IMR-90 (cell line): ENCODE results near the gene ROR2. TPM values are rescaled to one million over a fixed set of nuclear protein-coding genes. Genes with fewer than 3 reads are reported as not detected.

Experiments used
- ATAC-seq: fragments of 200-7000 bp; cut with Tn5 transposase; 2 replicates; pipeline ENCODE4 v1.9.1; 2020; ENCODE audit warnings: low read depth, mild to moderate bottlenecking, moderate library complexity
- BruUV-seq: library from RNA; stranded (reverse); fragments of 400-500 nt; replicated peaks from 2 replicates; lab custom pipeline; 2021; lab: Mats Ljungman, UMichigan
- CTCF ChIA-PET: fragments of 300-600 bp; formaldehyde crosslinking; extraction: SDS; loops from one replicate; lab custom pipeline; 2021; ENCODE audit warnings: antibody characterized with exemption; lab: Yijun Ruan, JAX
- POLR2A ChIA-PET: fragments of 300-600 bp; sonication (Branson Sonifier 250); formaldehyde crosslinking; loops from one replicate; lab custom pipeline; 2022; ENCODE audit warnings: antibody characterized with exemption; ENCODE audit not compliant: unreplicated experiment; lab: Charles Lee
- DNase-seq: peaks from one replicate; pipeline ENCODE4 v3.0.0; 2013
- H2AFZ ChIP-seq: replicated peaks from 2 replicates; pipeline ENCODE3; 2013; ENCODE audit warnings: low read length, mild to moderate bottlenecking; ENCODE audit not compliant: poor library complexity
- H2AK5ac ChIP-seq: 2 replicates; pipeline ENCODE4 v1.6.1; 2013; ENCODE audit warnings: low read depth, low read length, inconsistent platforms
- H2AK9ac ChIP-seq: replicated peaks from 2 replicates; pipeline ENCODE3; 2013; ENCODE audit warnings: mild to moderate bottlenecking, low read depth, low read length, moderate library complexity; ENCODE audit not compliant: poor library complexity
- H2BK120ac ChIP-seq: 2 replicates; pipeline ENCODE4 v1.6.1; 2013; ENCODE audit warnings: low read depth, low read length, inconsistent platforms
- H2BK15ac ChIP-seq: 3 replicates; pipeline ENCODE4 v1.6.1; 2013; ENCODE audit warnings: low read depth, low read length, inconsistent platforms
- H2BK20ac ChIP-seq: 2 replicates; pipeline ENCODE4 v1.6.1; 2013; ENCODE audit warnings: low read depth, mild to moderate bottlenecking, inconsistent platforms, low read length, moderate library complexity
- H2BK5ac ChIP-seq: 2 replicates; pipeline ENCODE4 v1.6.1; 2013; ENCODE audit warnings: mild to moderate bottlenecking, low read depth, low read length, inconsistent platforms; ENCODE audit not compliant: poor library complexity, severe bottlenecking
- H3K14ac ChIP-seq: replicated peaks from 2 replicates; pipeline ENCODE4 v1.6.1; 2013; ENCODE audit warnings: low read depth, low read length, inconsistent platforms
- H3K18ac ChIP-seq: 2 replicates; pipeline ENCODE4 v1.6.1; 2013; ENCODE audit warnings: low read depth, low read length, control low read depth
- H3K23ac ChIP-seq: 2 replicates; pipeline ENCODE4 v1.6.1; 2013; ENCODE audit warnings: low read depth, low read length, inconsistent platforms
- H3K27ac ChIP-seq: 2 replicates; pipeline ENCODE4 v1.5.1; 2013; ENCODE audit warnings: mild to moderate bottlenecking, control low read depth, low read length; ENCODE audit not compliant: insufficient read depth
- H3K27me3 ChIP-seq: 2 replicates; pipeline ENCODE4 v1.6.1; 2013; ENCODE audit warnings: low read length; ENCODE audit not compliant: control insufficient read depth, insufficient read depth
- H3K36me3 ChIP-seq: 2 replicates; pipeline ENCODE4 v1.6.1; 2013; ENCODE audit warnings: low read length, mixed read lengths; ENCODE audit not compliant: control insufficient read depth, insufficient read depth
- H3K4ac ChIP-seq: 2 replicates; pipeline ENCODE4 v1.6.1; 2013; ENCODE audit warnings: low read depth, low read length, inconsistent platforms
- H3K4me1 ChIP-seq: 2 replicates; pipeline ENCODE4 v1.6.1; 2013; ENCODE audit warnings: low read length, mixed read lengths; ENCODE audit not compliant: control insufficient read depth, insufficient read depth
- H3K4me2 ChIP-seq: 2 replicates; pipeline ENCODE4 v1.6.1; 2013; ENCODE audit warnings: low read depth, mild to moderate bottlenecking, control low read depth, low read length, moderate library complexity
- H3K4me3 ChIP-seq: 2 replicates; pipeline ENCODE4 v1.5.1; 2013; ENCODE audit warnings: low read depth, mild to moderate bottlenecking, control low read depth, low read length, moderate library complexity; ENCODE audit not compliant: insufficient read depth
- H3K56ac ChIP-seq: 2 replicates; pipeline ENCODE4 v1.6.1; 2013; ENCODE audit warnings: low read length, inconsistent platforms; ENCODE audit not compliant: insufficient read depth; ENCODE audit errors: extremely low read depth
- H3K79me1 ChIP-seq, 2 experiments: 2 replicates each; pipeline ENCODE4 v1.6.1; 2013; ENCODE audit warnings: low read length in 2 of 2, inconsistent platforms in 1 of 2, low read depth in 1 of 2
- H3K9ac ChIP-seq: 2 replicates; pipeline ENCODE4 v1.6.1; 2013; ENCODE audit warnings: low read depth, low read length, control low read depth
- H3K9me1 ChIP-seq: 2 replicates; pipeline ENCODE4 v1.6.1; 2013; ENCODE audit warnings: low read length, inconsistent platforms; ENCODE audit not compliant: insufficient read depth
- H3K9me3 ChIP-seq: 2 replicates; pipeline ENCODE4 v1.6.1; 2013; ENCODE audit warnings: low read length; ENCODE audit not compliant: control insufficient read depth, insufficient read depth
- H4K20me1 ChIP-seq: 2 replicates; pipeline ENCODE4 v1.6.1; 2013; ENCODE audit warnings: low read length, inconsistent platforms; ENCODE audit not compliant: insufficient read depth
- H4K5ac ChIP-seq: 2 replicates; pipeline ENCODE4 v1.6.1; 2013; ENCODE audit warnings: mild to moderate bottlenecking, low read depth, low read length, control low read depth
- H4K8ac ChIP-seq, 2 experiments: 2 replicates each; pipeline ENCODE4 v1.6.1; 2013; ENCODE audit warnings: low read depth in 2 of 2, low read length in 2 of 2, control low read depth in 1 of 2, inconsistent platforms in 1 of 2
- H4K91ac ChIP-seq: 2 replicates; pipeline ENCODE4 v1.6.1; 2013; ENCODE audit warnings: low read depth, low read length, inconsistent platforms; ENCODE audit not compliant: insufficient read depth
- BHLHE40 ChIP-seq: fragments of 150-350 bp; IDR thresholded peaks from 2 replicates; pipeline ENCODE4 v1.6.1; 2016; ENCODE audit warnings: mild to moderate bottlenecking, low read depth, low read length
- CEBPB ChIP-seq: IDR thresholded peaks from 2 replicates; pipeline ENCODE4 v1.6.1; 2012; ENCODE audit warnings: low read depth, low read length, improper control_type of control experiment
- CHD1 ChIP-seq: IDR thresholded peaks from 2 replicates; pipeline ENCODE4 v1.6.1; 2012; ENCODE audit warnings: low read depth, low read length, improper control_type of control experiment
- CTCF ChIP-seq: conservative IDR thresholded peaks from 2 replicates; pipeline ENCODE4 v1.5.1; 2012; ENCODE audit warnings: mild to moderate bottlenecking, low read depth, low read length, improper control_type of control experiment
- ELK1 ChIP-seq: fragments of 150-350 bp; IDR thresholded peaks from 2 replicates; pipeline ENCODE4 v1.6.1; 2016; ENCODE audit warnings: low read depth, mild to moderate bottlenecking, low read length, moderate library complexity, borderline replicate concordance
- FOS ChIP-seq: fragments of 150-350 bp; IDR thresholded peaks from 2 replicates; pipeline ENCODE4 v1.6.1; 2016; ENCODE audit warnings: low read depth, low read length
- MAFK ChIP-seq: IDR thresholded peaks from 2 replicates; pipeline ENCODE4 v1.6.1; 2012; ENCODE audit warnings: low read depth, low read length, improper control_type of control experiment
- MAZ ChIP-seq: IDR thresholded peaks from 2 replicates; pipeline ENCODE4 v1.6.1; 2012; ENCODE audit warnings: low read depth, mild to moderate bottlenecking, low read length, improper control_type of control experiment, moderate library complexity, borderline replicate concordance
- MXI1 ChIP-seq: IDR thresholded peaks from 2 replicates; pipeline ENCODE4 v1.6.1; 2012; ENCODE audit warnings: low read depth, mild to moderate bottlenecking, low read length, moderate library complexity, borderline replicate concordance
- NFE2L2 ChIP-seq: fragments of 150-350 bp; IDR thresholded peaks from 2 replicates; pipeline ENCODE4 v1.6.1; 2016; ENCODE audit warnings: low read depth, mild to moderate bottlenecking, low read length
- POLR2A ChIP-seq: IDR thresholded peaks from 2 replicates; pipeline ENCODE4 v1.6.1; 2012; ENCODE audit warnings: mild to moderate bottlenecking, low read depth, low read length
- RAD21 ChIP-seq: IDR thresholded peaks from 2 replicates; pipeline ENCODE4 v1.6.1; 2012; ENCODE audit warnings: low read length, improper control_type of control experiment
- RCOR1 ChIP-seq: IDR thresholded peaks from 2 replicates; pipeline ENCODE4 v1.6.1; 2012; ENCODE audit warnings: mild to moderate bottlenecking, low read length, improper control_type of control experiment; ENCODE audit not compliant: insufficient replicate concordance
- RFX5 ChIP-seq: IDR thresholded peaks from 2 replicates; pipeline ENCODE4 v1.8.0; 2012; ENCODE audit warnings: low read depth, mild to moderate bottlenecking, low read length, moderate library complexity
- SMC3 ChIP-seq: fragments of 150-350 bp; IDR thresholded peaks from 2 replicates; pipeline ENCODE4 v1.6.1; 2016; ENCODE audit warnings: low read depth, mild to moderate bottlenecking, antibody characterized with exemption, low read length, moderate library complexity
- USF2 ChIP-seq: fragments of 150-350 bp; IDR thresholded peaks from 2 replicates; pipeline ENCODE4 v1.6.1; 2017; ENCODE audit warnings: mild to moderate bottlenecking, antibody characterized with exemption, low read length, low read depth
- WGBS, 2 experiments: methylation state at CpG; one replicate each; pipeline versions ENCODE4 v1.1.5 to v1.1.7; 2013; ENCODE audit warnings: missing lambda C conversion rate in 2 of 2; ENCODE audit not compliant: insufficient read length in 1 of 2; ENCODE audit errors: extremely low coverage in 2 of 2; 5-methylcytosine and 5-hydroxymethylcytosine counted together
- dilution Hi-C: fragments of 300-500 bp; cut with HindIII; formaldehyde crosslinking; loops from one replicate; pipeline ENCODE4 v1.14.3; 2018; ENCODE audit warnings: low sequenced_read_pairs; ENCODE audit not compliant: unreplicated experiment
- in situ Hi-C: fragments of 300-500 bp; cut with MboI; formaldehyde crosslinking; loops from 3 replicates; pipeline ENCODE4 v1.14.3; 2019; ENCODE audit warnings: low sequenced_read_pairs, inconsistent platforms, mixed read lengths
- intact Hi-C: fragments of 100-400 bp; cut with micrococcal nuclease; formaldehyde crosslinking; loops from 2 replicates; pipeline ENCODE4 v1.10.0; 2022
- polyA plus RNA-seq, 3 experiments: library from polyadenylated mRNA; depleted of rRNA; stranded (reverse); fragments of >200 nt; gene quantifications; 2 replicates each; pipeline ENCODE4 v1.2.3, GENCODE V29; 2012; ENCODE audit warnings: low replicate concordance in 1 of 3
- total RNA-seq: library from RNA; depleted of rRNA; stranded (reverse); fragments of >200 nt; gene quantifications from 2 replicates; pipeline ENCODE4 v1.2.3, GENCODE V29; 2012

The ROR2 gene
- total and polyA plus RNA-seq, 2 of the 4 experiments (the other 2 are of a cell fraction): 2.3 to 4.8 TPM

- no peak overlapping the region for H2BK15ac ChIP-seq
- H3K23ac ChIP-seq: no peak overlapping the region
- H3K18ac ChIP-seq: no peak overlapping the region
- dilution Hi-C loops: no loop called here
- no peak overlapping the region for H2AK5ac ChIP-seq
- H3K9ac ChIP-seq: no peak overlapping the region
- no peak overlapping the region for H3K4ac ChIP-seq
- DNase-seq (no peak), ATAC-seq (no peak)
- no peak overlapping the region for H3K4me3 ChIP-seq
- intact Hi-C loops: no loop called here
- no peak overlapping the region for H2BK5ac ChIP-seq
- H2BK120ac ChIP-seq: no peak overlapping the region
- CTCF ChIA-PET: no interaction called here
- H4K5ac ChIP-seq: no peak overlapping the region
- no peaks in the 10 kb centered on the region for H3K9me1 ChIP-seq
- H3K9me3 ChIP-seq: no peaks in the 10 kb centered on the region
- POLR2A ChIA-PET: no interaction called here
- H2AFZ ChIP-seq: no peak overlapping the region
- no peaks in the 10 kb centered on the region for H3K79me1 ChIP-seq
- H4K91ac ChIP-seq: no peak overlapping the region
- WGBS, 2 experiments: 67% methylated on average over 2 of the region's 3 CpGs; no CpG with 5 or more reads in 1 of the 2 experiments
- no TSS peak for BruUV-seq
- H3K4me1 ChIP-seq: peaks cover 4% of the 10 kb centered on the region; the same call in 1 of the 2 replicates
- no peak overlapping the region for H3K4me2 ChIP-seq
- in situ Hi-C loops: no loop called here
- no peak overlapping the region for H2AK9ac ChIP-seq
- H3K27me3 ChIP-seq: peaks cover 4% of the 10 kb centered on the region; the same call in 1 of the 2 replicates
- H4K20me1 ChIP-seq: no peaks in the 10 kb centered on the region
- no peak for TF ChIP-seq MAZ
- TF ChIP-seq USF2: no peak
- no peak for TF ChIP-seq CHD1
- TF ChIP-seq RFX5: no peak
- no peak for TF ChIP-seq RAD21
- no peak for TF ChIP-seq RCOR1
- TF ChIP-seq ELK1: no peak
- TF ChIP-seq NFE2L2: no peak
- no peak for TF ChIP-seq FOS
- no peak for TF ChIP-seq SMC3
- no peak for TF ChIP-seq MAFK
- no peak for TF ChIP-seq BHLHE40
- TF ChIP-seq MXI1: no peak
- no peak for TF ChIP-seq CEBPB
- TF ChIP-seq CTCF: no peak
- TF ChIP-seq POLR2A: no peak
- H3K14ac ChIP-seq: no peak overlapping the region
- H3K27ac ChIP-seq: no peak overlapping the region
- no peak overlapping the region for H2BK20ac ChIP-seq
- no peaks in the 10 kb centered on the region for H3K36me3 ChIP-seq
- no peak overlapping the region for H4K8ac ChIP-seq
- H3K56ac ChIP-seq: no peak overlapping the region
These were observed 358.4 kb downstream of the ROR2 start for GRCh38 chr9:91591627-91592026.
